GM21723 (cell line): ENCODE results near the gene CACNG6.

ENCODE experiments used
- ATAC-seq: cut with Tn5 transposase; IDR thresholded peaks from one replicate; pipeline ENCODE4 v1.9.1; 2021; ENCODE audit warnings: mild to moderate bottlenecking, moderate library complexity; ENCODE audit not compliant: unreplicated experiment

CACNG6 gene

DNA sequence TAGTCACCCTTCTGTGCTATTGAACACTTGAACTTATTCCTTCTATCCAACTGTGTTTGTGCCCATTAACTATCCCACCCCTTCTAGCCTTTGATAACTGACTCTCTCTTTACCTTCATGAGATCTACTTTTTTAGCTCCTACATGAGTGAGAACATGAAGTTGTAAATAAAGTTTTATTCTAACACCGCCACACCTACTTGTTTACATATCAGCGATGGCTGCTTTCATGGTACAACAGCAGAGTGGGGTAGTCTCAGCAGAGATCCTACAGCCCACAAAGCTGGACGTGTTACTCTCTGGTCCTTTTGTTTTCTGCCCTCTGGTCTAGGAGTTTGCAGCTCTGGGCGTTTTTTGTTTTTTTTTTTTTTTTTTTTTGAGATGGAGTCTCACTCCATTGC, 48.6 kb downstream of the CACNG6 start:
- no peak for ATAC-seq

- ATAC-seq = no peak
These were observed 50.7 kb downstream of the CACNG6 start for GRCh38 chr19:54041969-54042606.

DNA sequence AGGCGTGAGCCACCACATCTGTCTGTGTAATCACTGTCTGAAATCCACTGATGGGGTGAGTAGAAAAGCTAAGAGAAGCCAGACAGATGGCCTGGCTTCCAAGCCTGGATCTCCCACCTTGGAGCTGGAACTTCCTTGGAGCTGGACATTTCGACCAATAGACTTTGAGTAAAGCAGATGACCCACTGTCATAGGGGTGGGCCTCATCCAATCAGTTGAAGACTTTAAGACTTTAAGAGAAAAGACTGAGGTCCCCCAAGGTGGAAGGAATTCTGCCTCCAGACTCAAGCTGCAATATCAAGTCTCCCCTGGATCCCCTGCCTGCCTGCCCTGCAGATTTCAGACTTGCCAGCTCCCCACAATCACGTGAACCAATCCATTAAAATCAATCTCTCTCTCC, 51.6 kb downstream of the CACNG6 start:
- no peak for ATAC-seq

DNA sequence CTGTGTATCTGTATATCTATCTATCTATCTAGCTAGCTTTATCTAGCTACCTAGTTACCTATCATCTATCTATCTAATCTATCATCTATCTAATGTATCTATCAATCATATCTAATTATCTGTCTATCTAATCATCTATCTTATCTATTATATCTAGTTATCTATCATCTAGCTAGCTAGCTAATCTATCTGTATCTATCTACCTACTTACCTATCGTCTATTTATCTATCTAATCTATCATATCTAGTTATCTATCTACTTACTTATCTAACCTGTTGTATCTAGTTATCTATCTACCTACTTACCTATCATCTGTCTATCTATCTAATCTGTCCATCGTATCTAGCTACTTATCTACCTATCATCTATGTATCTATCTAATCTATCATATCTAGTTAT, 54.3 kb downstream of the CACNG6 start:
- no peak for ATAC-seq

GRCh38 chr19:54047616-54048015, 56.2 kb downstream of the CACNG6 start:
- no peak for ATAC-seq
